Fibroblast of gingiva (primary cell): Measurements from ENCODE around the gene FOXL3.
"Not testable (repeated sequence)": the region's sequence is repeated elsewhere in the genome, so short reads cannot be mapped to it uniquely, and the experiment has no call there.

ENCODE experiments used
- DNase-seq: peaks from one replicate; pipeline ENCODE4 v3.0.0-alpha.2; 2011; ENCODE audit warnings: low read depth

FOXL3 gene

GRCh38 chr7:323410-323809 is 33.4 kb downstream of the FOXL3 start:
- no peak for DNase-seq

DNA sequence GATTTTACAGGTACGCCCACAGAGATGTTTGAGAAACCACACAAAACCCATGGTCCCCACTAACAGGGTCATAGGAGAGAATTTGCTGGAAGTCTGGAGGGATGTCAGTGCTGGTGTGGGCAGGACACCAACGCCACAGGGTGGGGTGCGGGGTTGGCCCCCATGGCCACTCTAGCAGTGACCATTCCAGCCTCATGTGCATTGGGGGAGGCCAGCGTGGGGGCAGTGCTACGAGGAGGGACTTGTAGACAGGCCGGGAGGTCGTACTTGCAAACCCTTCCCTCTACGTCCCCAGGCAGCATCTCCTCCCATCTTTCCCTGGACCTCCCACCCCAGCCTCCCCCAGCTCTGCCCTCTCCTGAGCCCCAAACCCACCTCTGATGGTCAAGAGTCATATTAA is 34.0 kb downstream of the FOXL3 start:
- DNase-seq, result no peak

- no peak for DNase-seq
Measured at GRCh38 chr7:325051-325798, 35.3 kb downstream of the FOXL3 start.

DNA sequence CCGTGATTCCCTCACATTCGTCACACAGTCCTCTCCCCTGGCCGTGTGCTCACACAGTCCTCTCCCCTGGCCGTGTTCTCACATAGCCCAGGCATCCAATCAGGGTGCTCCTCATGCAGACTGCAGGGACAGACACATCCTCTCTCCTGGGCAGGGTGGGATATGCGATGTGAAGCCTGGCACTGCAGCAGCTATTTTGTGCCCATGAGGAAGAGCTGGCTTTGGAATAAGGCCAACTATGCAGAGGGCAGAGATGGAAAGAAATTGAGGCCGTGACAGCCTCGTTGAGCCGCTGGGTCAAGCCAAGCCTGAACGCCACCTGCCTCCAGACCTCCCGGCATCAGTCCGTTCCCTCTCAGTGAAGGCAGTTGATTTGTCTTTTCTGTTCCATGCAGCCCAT is 35.8 kb downstream of the FOXL3 start:
- DNase-seq, result no peak

DNA sequence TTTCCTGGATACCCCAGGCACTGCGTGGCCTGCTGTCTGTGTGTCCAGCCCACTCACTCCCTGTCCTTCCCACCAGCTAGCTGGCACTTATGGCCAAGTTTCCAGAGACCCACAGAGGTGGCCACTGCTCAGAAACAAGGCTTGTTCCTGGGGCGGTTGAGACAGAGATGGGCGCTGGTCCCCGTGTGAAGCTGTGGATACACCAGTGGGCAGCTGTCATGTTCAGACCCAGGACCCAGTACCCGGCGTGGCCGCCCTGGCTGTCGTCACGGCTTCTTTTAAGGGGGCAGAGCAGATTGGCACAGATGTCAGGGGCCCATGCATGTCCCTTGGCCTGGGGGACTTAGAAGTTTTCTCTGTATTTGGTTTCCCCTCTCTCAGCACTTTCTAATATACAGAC is 36.3 kb downstream of the FOXL3 start:
- DNase-seq, result no peak

DNA sequence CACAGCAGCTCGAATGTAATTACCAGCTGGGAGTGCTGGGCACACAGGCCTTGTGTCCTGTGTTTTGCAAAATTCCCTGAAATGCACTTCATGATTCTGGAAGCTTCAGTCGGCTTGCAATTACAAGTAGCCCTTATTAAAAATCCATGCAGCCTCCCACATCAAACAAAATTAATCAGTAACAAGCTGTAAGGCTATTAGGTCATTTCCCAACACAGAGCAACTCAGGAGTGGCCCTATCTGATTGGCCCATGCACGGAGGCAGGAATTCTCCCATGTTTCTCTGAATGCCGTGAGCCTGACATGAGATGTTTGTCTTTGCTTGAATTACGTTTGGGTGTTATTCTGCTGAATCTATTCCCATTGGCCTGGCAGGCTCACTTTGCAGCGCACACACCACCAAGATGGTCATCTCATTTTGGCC is 36.9 kb downstream of the FOXL3 start:
- DNase-seq, result no peak

DNA sequence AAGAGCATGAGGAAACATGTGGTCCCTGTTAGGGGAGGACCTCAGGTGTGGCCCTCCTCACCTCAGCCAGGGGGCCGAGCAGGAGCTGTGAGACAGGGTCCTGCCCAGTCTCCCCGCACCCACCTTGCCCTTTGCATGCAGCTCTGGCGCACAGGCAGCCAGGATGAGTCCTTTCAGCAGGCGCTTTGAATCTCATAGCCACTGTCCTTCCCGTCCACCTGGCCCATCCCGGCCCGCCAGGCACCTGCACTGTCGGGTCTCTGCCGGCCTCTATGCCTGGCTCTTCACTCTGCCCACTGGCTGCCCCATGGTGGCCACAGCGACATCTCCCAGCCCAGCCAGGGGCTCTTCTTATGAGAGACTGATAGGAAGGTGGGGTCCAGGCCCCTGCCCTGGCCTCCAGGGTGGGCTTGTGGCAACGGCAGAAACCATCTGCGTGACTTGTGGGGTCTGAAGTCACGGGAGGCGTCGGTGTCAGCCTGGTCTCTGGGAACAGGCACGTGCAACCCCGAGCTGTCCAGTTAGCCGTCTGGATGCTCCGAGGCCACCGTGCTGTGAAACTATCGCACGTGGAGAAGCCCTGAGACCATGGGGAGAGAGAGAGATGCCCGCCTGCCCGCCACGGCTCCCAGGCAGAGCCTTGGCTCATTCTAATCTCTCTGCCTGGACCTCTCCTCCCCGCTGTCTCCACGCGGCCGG is 37.4 kb downstream of the FOXL3 start:
- DNase-seq, result no peak

DNA sequence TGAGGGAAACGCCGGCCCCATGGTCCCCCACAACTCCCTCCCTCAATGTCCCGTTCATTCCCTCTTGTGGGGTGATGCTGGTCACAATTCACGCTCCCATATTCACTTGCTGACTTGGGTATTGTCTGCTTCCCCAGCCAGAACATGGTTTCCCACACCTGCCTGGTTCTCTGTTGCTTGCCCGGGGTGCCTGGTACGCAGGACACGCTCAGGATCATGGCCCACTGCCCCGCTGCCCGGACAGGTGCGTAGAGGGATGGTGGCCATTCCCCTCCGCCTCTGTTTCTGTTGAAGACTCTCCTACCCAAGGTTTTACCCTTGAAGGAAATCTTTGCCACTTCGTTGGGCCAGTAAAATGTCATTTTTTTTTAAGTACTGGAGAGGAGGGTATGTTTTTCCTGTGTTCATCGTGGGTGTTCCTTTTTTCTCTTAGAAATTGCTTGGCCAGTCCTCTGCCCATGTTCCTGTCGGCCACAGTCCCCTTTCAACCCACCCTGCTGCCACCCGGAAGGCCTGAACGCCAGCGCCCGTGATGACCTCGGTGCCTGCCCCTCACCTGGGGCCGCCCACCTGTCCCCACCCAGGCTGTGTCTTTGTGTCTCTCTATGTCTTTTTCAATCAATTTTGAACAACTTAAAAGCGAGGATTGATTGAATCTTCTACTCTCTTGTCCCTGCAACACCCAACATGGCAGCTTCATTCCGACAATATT is 38.2 kb downstream of the FOXL3 start:
- DNase-seq, result no peak

DNA sequence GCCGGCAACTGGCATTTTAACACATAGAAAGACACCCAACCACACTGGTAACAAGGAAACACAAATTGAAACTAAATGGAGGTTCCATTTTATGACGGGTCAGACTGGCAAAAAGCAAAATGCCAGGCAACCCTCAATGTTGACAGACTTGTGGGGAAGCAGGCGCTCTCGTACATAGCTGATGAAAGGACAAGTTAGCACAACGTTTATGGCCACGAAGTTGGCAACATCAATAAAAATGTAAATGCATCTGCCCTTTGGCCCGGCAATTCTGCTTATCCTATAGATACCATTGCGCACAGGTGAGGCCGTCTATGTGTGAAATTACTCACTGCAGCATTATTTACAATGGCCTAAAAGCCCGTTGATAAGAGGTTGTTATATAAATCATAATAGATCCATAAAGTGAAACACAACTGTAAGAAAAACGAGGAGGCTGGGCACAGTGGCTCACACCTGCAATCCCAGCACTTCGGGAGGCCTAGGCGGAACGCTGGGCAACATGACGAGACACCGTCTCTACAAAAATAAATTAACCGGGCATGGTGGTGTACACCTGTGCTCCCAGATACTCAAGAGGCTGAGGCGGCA is 39.8 kb downstream of the FOXL3 start:
- no peak for DNase-seq

DNA sequence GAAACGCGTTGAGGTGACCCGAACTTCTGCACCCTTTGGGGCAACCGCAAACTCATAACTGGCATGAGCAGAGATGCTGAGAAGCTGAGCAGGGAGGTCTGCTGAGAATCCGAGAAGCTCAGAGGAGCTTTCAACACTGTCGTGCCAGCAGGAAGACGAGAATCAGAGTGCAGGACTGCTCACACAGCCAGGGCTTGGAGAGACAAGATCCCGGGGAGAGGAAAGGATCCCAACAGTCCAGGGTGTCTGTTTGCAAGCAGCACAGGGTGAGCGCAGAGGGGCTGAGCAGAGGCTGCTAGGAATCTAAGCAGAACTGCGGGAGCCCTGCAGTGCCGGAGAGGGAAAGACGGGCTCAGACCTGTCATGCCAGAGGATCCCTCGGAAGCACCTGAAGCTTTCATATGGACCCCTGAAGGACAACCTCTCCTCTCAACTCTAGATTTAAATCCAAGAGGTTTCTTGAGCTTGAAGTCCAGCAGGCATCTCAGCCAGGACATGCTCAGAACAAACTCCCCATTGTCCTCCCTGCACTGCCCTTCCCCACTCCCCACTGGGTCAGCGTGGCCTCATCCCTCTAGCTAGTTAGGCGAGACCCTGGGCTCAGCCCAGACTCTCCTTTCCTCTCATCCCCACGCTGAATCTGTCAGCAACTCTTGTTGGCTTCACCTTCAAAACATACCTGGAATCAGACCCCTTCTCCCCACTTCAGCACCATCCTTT is 40.7 kb downstream of the FOXL3 start:
- no peak for DNase-seq

- no peak for DNase-seq
Measured at GRCh38 chr7:332020-332517, 42.1 kb downstream of the FOXL3 start.

GRCh38 chr7:332646-333392 is 42.8 kb downstream of the FOXL3 start:
- no peak for DNase-seq

GRCh38 chr7:333393-333764 is 43.4 kb downstream of the FOXL3 start:
- DNase-seq, result no peak

DNA sequence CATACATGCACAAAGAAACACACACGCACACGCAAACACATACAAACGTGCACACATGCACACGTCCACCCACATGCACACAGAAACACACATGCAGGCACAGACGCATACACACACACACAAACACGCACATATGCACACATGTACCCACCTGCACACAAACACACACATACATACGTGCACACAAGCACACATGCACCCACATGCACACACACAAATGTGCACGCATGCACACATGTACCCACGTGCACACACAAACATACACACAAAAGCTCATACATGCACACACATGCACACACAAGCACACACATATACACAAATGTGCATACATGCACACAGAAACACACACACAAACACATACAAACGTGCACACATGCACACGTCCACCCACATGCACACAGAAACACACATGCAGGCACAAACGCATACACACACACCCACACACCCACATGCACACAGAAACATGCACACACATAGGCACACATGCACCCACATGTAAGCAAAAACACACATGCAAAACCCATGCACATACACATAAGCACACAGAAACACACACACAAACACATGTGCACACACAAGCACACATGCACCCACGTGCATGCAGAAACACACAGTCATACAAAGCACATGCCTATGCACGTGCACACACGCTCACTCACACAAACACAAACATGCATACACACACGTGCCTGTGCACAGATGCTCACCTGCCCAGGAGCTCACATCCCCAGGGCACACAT is 44.8 kb downstream of the FOXL3 start:
- no peak for DNase-seq

- no peak for DNase-seq
Measured at GRCh38 chr7:335358-336148, 45.6 kb downstream of the FOXL3 start.

DNA sequence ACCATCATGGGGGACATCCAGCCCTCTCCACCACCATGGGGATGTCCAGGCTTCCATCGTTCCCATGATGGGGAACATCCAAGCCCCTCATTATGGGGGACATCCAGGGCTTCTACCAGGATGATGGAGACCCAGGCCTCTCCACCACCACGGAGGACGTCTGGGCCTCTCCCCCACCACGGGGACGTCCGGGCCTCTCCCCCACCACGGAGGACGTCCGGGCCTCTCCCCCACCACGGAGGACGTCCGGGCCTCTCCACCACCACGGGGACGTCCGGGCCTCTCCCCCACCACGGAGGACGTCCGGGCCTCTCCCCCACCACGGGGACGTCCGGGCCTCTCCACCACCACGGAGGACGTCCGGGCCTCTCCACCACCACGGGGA is 46.2 kb downstream of the FOXL3 start:
- DNase-seq, result not testable (repeated sequence)

DNA sequence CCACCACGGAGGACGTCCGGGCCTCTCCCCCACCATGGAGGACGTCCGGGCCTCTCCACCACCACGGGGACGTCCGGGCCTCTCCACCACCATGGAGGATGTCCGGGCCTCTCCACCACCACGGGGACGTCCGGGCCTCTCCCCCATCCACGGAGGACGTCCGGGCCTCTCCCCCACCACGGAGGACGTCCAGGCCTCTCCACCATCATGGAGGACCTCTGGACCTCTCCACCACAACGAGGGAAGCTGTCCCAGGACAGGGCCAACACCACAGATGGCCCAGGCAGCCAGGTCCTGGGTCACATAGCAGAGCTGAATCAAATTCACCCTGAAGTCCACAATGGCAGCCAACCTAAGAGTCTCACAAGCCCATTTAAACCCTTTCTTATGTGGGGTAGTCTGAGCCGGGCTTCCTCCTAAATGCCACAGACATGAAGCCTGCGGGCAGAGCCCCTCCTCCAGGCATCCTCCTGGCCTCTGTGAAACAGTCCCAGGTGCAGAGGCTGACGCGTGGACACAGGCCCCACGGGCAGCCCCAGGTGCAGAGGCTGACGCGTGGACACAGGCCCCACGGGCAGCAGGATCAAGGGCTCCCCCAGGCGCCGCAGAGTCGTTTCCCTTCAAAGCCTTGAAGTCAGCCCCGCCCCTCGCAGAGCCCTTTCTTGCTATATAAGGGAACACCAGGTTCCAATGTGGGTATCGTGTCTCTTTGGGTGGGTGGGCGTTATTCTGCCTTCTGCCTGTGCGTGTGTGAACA is 47.0 kb downstream of the FOXL3 start:
- no peak for DNase-seq

DNA sequence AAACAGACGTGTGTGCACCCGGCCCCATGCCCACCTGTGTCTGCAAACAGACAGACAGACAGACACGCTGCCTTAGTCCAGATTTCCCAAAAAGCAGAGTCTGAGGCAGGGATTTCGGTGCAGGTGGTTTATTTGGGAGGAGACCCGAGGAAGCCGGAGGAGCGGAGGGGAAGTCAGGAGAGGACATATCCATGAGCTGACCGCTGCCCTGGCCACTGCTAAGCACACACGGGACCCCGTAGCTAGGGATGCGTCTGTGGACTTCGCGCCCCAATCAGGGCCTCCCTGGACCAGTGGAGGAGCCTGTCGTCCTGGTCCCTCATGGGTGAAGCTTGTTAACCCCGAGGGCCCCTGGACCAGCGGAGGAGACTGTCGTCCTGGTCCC is 47.6 kb downstream of the FOXL3 start:
- DNase-seq, result no peak
